Endothelial cell of umbilical vein (primary cell): Measurements from ENCODE around the gene ANKRD34B. TPM values are rescaled to one million over a fixed set of nuclear protein-coding genes. Genes with fewer than 3 reads are reported as not detected.

ENCODE experiments used
- BruUV-seq: library from RNA; stranded (reverse); fragments of 400-500 nt; replicated peaks from 2 replicates; lab custom pipeline; 2021; lab: Mats Ljungman, UMichigan
- CTCF ChIA-PET: fragments of 300-600, 350-600 bp; sonication (Branson Sonifier 250); formaldehyde crosslinking; loops from one replicate; lab custom pipeline; 2021; ENCODE audit warnings: antibody characterized with exemption, inconsistent platforms; lab: Charles Lee
- POLR2A ChIA-PET: fragments of 300-600, 350-600 bp; sonication (Branson Sonifier 250); formaldehyde crosslinking; loops from one replicate; lab custom pipeline; 2021; ENCODE audit warnings: antibody characterized with exemption, inconsistent platforms; lab: Charles Lee
- DNase-seq: peaks from one replicate; pipeline ENCODE4 v3.0.0-alpha.2; 2011; ENCODE audit warnings: low read depth, low spot score
- FAIRE-seq: peaks from 2 replicates; lab custom pipeline; 2011; peaks lifted over from hg19 to GRCh38; lab: Jason Lieb, UNC
- H2AFZ ChIP-seq: 2 replicates; pipeline ENCODE4 v1.6.0; 2012; ENCODE audit warnings: low read depth, low read length, control low read depth, inconsistent platforms
- H3K27ac ChIP-seq: 2 replicates; pipeline ENCODE4 v1.5.1; 2011; ENCODE audit warnings: low read depth, mild to moderate bottlenecking, control low read depth, low read length, moderate library complexity; ENCODE audit not compliant: insufficient read depth
- H3K27me3 ChIP-seq, 2 experiments: 2 replicates each; pipeline versions ENCODE4 v1.6.0 to v1.6.1; 2011; ENCODE audit warnings: low read length in 2 of 2, mixed read lengths in 1 of 2; ENCODE audit not compliant: control insufficient read depth in 2 of 2, insufficient read depth in 2 of 2
- H3K36me3 ChIP-seq, 2 experiments: 2 replicates in 1 of 2; 3 replicates in 1 of 2; pipeline ENCODE4 v1.5.1; 2011; ENCODE audit warnings: low read length in 2 of 2, mild to moderate bottlenecking in 1 of 2, moderate library complexity in 1 of 2; ENCODE audit not compliant: control insufficient read depth in 2 of 2, insufficient read depth in 2 of 2; ENCODE audit errors: extremely low read depth in 1 of 2
- H3K4me1 ChIP-seq: 3 replicates; pipeline ENCODE4 v1.5.1; 2011; ENCODE audit warnings: mild to moderate bottlenecking, low read length; ENCODE audit not compliant: control insufficient read depth, insufficient read depth; ENCODE audit errors: extremely low read depth
- H3K4me2 ChIP-seq: 2 replicates; pipeline ENCODE4 v1.6.1; 2011; ENCODE audit warnings: low read length, control low read depth, mixed read lengths; ENCODE audit not compliant: insufficient read depth
- H3K4me3 ChIP-seq, 3 experiments: fragments of 200-600 bp in 1 of 3; sonication (generic), shearing (Covaris generic) in 1 of 3; replicated peaks in 1 of 3; 2 replicates each; pipeline ENCODE4 v1.5.1; 2011 to 2016; ENCODE audit warnings: control low read depth in 3 of 3, low read length in 3 of 3, mild to moderate bottlenecking in 2 of 3, inconsistent platforms in 1 of 3, low read depth in 1 of 3, moderate library complexity in 1 of 3; ENCODE audit not compliant: insufficient read depth in 1 of 3
- H3K79me2 ChIP-seq: 2 replicates; pipeline ENCODE4 v1.6.0; 2012; ENCODE audit warnings: low read length, inconsistent platforms; ENCODE audit not compliant: control insufficient read depth, insufficient read depth
- H3K9ac ChIP-seq: replicated peaks from 2 replicates; pipeline ENCODE3; 2011; ENCODE audit warnings: low read length, control low read depth; ENCODE audit not compliant: insufficient read depth; ENCODE audit errors: extremely low read depth
- H3K9me1 ChIP-seq: replicated peaks from 3 replicates; pipeline ENCODE4 v1.6.0; 2011; ENCODE audit warnings: mild to moderate bottlenecking, low read length; ENCODE audit not compliant: control insufficient read depth, insufficient read depth; ENCODE audit errors: extremely low read depth
- H3K9me3 ChIP-seq: replicated peaks from 2 replicates; pipeline ENCODE4 v1.5.1; 2012; ENCODE audit warnings: low read length, inconsistent platforms; ENCODE audit not compliant: control insufficient read depth, insufficient read depth
- H4K20me1 ChIP-seq: replicated peaks from 2 replicates; pipeline ENCODE3; 2011; ENCODE audit warnings: mild to moderate bottlenecking, low read length; ENCODE audit not compliant: control insufficient read depth, insufficient read depth; ENCODE audit errors: extremely low read depth
- EZH2 ChIP-seq: IDR thresholded peaks from 2 replicates; pipeline ENCODE4 v1.6.1; 2012; ENCODE audit warnings: borderline replicate concordance, low read depth, mild to moderate bottlenecking, moderate library complexity, low read length, inconsistent platforms; ENCODE audit not compliant: severe bottlenecking
- FOS ChIP-seq: IDR thresholded peaks from 2 replicates; pipeline ENCODE4 v1.6.1; 2011; ENCODE audit warnings: mild to moderate bottlenecking, low read length, moderate library complexity, borderline replicate concordance; ENCODE audit not compliant: insufficient read depth
- GATA2 ChIP-seq: IDR thresholded peaks from 2 replicates; pipeline ENCODE4 v1.7.0; 2011; ENCODE audit warnings: low read depth, mild to moderate bottlenecking, moderate library complexity, mixed read lengths, low read length; ENCODE audit not compliant: insufficient read length, insufficient read depth
- JUN ChIP-seq: IDR thresholded peaks from 2 replicates; pipeline ENCODE4 v1.6.1; 2011; ENCODE audit warnings: borderline replicate concordance, low read depth; ENCODE audit not compliant: insufficient read length, insufficient read depth
- MYC ChIP-seq: IDR thresholded peaks from one replicate; pipeline ENCODE4 v1.6.1; 2011; ENCODE audit warnings: mild to moderate bottlenecking, low read depth, low read length
- POLR2A ChIP-seq: IDR thresholded peaks from 2 replicates; pipeline ENCODE4 v1.6.1; 2012; ENCODE audit warnings: low read depth, mild to moderate bottlenecking, control low read depth, low read length
- POLR2AphosphoS5 ChIP-seq: IDR thresholded peaks from 2 replicates; pipeline ENCODE4 v1.6.1; 2012; ENCODE audit warnings: low read depth, mild to moderate bottlenecking, control low read depth, low read length, moderate library complexity; ENCODE audit not compliant: insufficient read depth
- dilution Hi-C: fragments of 300-500 bp; cut with MboI; formaldehyde crosslinking; loops from one replicate; pipeline ENCODE4 v1.15.0; 2019; ENCODE audit warnings: low sequenced_read_pairs; ENCODE audit not compliant: extremely low pct_ligation_motif_present
- intact Hi-C: fragments of 100-400 bp; cut with micrococcal nuclease; formaldehyde crosslinking; loops from one replicate; pipeline ENCODE4 v1.10.0; 2022
- polyA plus RNA-seq, 4 experiments: library from polyadenylated mRNA; depleted of rRNA in 3 of 4; stranded (reverse) in 3 of 4; unstranded in 1 of 4; fragments of >200 nt; gene quantifications; 2 replicates each; pipeline versions ENCODE4 v1.2.1 to v1.2.3, GENCODE V29; 2011 to 2012; ENCODE audit warnings: missing spikeins in 1 of 4
- total RNA-seq: library from RNA; stranded (reverse); gene quantifications from 2 replicates; pipeline ENCODE4 v1.2.3, GENCODE V29; 2021
- TF ChIP-seq, protein P1 (sequence below): IDR thresholded peaks from 2 replicates; pipeline ENCODE4 v1.6.1; 2011; ENCODE audit not compliant: insufficient read depth, insufficient read length
- TF ChIP-seq, protein P2 (sequence below), 2 donors: IDR thresholded peaks; 1 replicate in 1 of 2; 2 replicates in 1 of 2; pipeline ENCODE4 v1.5.1; 2011; ENCODE audit warnings: low read length in 2 of 2, mild to moderate bottlenecking in 2 of 2, moderate library complexity in 2 of 2, control low read depth in 1 of 2, inconsistent platforms in 1 of 2, low read depth in 1 of 2; ENCODE audit not compliant: insufficient read depth in 1 of 2; ENCODE audit errors: extremely low read depth in 1 of 2

ANKRD34B gene
- total and polyA plus RNA-seq, 2 donors (not counting 3 experiments of a cell fraction or from before 2014, with no cell fraction given), result not detected

DNA sequence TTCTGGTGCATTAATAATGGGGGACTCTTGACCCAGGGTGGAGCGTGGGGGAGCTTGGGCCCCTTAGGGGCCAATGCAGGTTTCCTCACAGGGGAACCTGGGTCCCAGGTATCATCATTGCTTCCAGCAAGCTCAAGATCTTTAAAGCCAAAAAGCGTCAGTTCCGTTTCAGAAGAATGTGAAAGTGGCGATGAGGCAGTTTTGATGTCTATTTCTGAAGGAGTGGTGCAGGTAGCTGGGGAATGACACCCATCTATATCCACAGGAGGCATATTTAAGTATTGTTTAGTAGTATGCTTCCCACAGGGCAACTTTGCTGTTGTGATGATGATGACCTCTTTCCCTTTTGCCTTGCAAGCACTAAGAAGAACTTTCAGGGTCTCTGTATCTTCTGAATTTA is 10.8 kb downstream of the ANKRD34B start:
- DNase-seq, result no peak
- no peak for TF ChIP-seq GATA2
- TF ChIP-seq, protein P1, sequence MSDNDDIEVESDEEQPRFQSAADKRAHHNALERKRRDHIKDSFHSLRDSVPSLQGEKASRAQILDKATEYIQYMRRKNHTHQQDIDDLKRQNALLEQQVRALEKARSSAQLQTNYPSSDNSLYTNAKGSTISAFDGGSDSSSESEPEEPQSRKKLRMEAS, result no peak
- TF ChIP-seq POLR2AphosphoS5, result no peak
- no peak for TF ChIP-seq EZH2
- no peak for TF ChIP-seq FOS
- TF ChIP-seq, protein P2, sequence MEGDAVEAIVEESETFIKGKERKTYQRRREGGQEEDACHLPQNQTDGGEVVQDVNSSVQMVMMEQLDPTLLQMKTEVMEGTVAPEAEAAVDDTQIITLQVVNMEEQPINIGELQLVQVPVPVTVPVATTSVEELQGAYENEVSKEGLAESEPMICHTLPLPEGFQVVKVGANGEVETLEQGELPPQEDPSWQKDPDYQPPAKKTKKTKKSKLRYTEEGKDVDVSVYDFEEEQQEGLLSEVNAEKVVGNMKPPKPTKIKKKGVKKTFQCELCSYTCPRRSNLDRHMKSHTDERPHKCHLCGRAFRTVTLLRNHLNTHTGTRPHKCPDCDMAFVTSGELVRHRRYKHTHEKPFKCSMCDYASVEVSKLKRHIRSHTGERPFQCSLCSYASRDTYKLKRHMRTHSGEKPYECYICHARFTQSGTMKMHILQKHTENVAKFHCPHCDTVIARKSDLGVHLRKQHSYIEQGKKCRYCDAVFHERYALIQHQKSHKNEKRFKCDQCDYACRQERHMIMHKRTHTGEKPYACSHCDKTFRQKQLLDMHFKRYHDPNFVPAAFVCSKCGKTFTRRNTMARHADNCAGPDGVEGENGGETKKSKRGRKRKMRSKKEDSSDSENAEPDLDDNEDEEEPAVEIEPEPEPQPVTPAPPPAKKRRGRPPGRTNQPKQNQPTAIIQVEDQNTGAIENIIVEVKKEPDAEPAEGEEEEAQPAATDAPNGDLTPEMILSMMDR (IDR thresholded peaks at IDR 0.05; ENCODE audit: extremely low read depth in 1 of 2, insufficient read depth in 1 of 2, low read depth in 1 of 2, low read length in 2 of 2), result no peak
- TF ChIP-seq JUN, result no peak
- no peak for TF ChIP-seq MYC
- no peak for TF ChIP-seq POLR2A
- Histone ChIP-seq H3K4me3 (no peak overlapping the region), H2AFZ (no peak overlapping the region), H3K9me1 (no peaks in the 10 kb centered on the region), H3K36me3 (no peaks in the 10 kb centered on the region), H4K20me1 (no peaks in the 10 kb centered on the region), H3K4me2 (no peak overlapping the region), H3K9ac (no peak overlapping the region), H3K4me1 (no peaks in the 10 kb centered on the region), H3K79me2 (no peaks in the 10 kb centered on the region), H3K27me3 (peaks cover 9 to 39% of the 10 kb centered on the region in 2 experiments), H3K9me3 (no peaks in the 10 kb centered on the region), H3K27ac (no peak overlapping the region)
- ChIA-PET CTCF (no interaction called here), POLR2A (no interaction called here)
- dilution Hi-C loops, result no loop called here
- FAIRE-seq, result no peak
- intact Hi-C loops, result no loop called here
- BruUV-seq, result no TSS peak
